ENCODE results near the gene GPC3.
A peak's percentile ranks its signal among the peaks of the same experiment; 100 is the strongest.
"Not testable (repeated sequence)": the region's sequence is repeated elsewhere in the genome, so short reads cannot be mapped to it uniquely, and the experiment has no call there.

The GPC3 gene

GRCh38 chrX:134000260-134001245, 15.2 kb upstream of the GPC3 start:
- no peak overlapping the region for H3K4me3 ChIP-seq (ENCODE audit: low read length)
- DNase-seq (ENCODE audit: low read depth, low spot score), result no peak

- no peak for DNase-seq (ENCODE audit: low read depth, low spot score)
- H3K4me3 ChIP-seq (ENCODE audit: low read length), result no peak overlapping the region
These were observed 13.8 kb upstream of the GPC3 start for GRCh38 chrX:133999031-133999705.

- no peak for DNase-seq (ENCODE audit: low read depth, low spot score)
- H3K4me3 ChIP-seq (ENCODE audit: low read length), result no peak overlapping the region
These were observed 10.4 kb upstream of the GPC3 start for GRCh38 chrX:133995759-133996158.

GRCh38 chrX:133994576-133994975, 9.2 kb upstream of the GPC3 start:
- no peak for DNase-seq (ENCODE audit: low read depth, low spot score)
- H3K4me3 ChIP-seq (ENCODE audit: low read length), result no peak overlapping the region

GRCh38 chrX:133992882-133993281, 7.5 kb upstream of the GPC3 start:
- H3K4me3 ChIP-seq (ENCODE audit: low read length), result no peak overlapping the region
- DNase-seq (ENCODE audit: low read depth, low spot score), result no peak

GRCh38 chrX:133991814-133992213, 6.4 kb upstream of the GPC3 start:
- H3K4me3 ChIP-seq (ENCODE audit: low read length), result no peak overlapping the region
- DNase-seq (ENCODE audit: low read depth, low spot score), result no peak

- DNase-seq (ENCODE audit: low read depth, low spot score); H3K4me3 ChIP-seq (ENCODE audit: low read length): not testable (repeated sequence)
These were observed 5.7 kb upstream of the GPC3 start for GRCh38 chrX:133991057-133991456.

GRCh38 chrX:133989993-133990392, 4.6 kb upstream of the GPC3 start:
- DNase-seq (ENCODE audit: low read depth, low spot score), result no peak

GRCh38 chrX:133989490-133989889, 4.1 kb upstream of the GPC3 start:
- no peak overlapping the region for H3K4me3 ChIP-seq (ENCODE audit: low read length)
- DNase-seq (ENCODE audit: low read depth, low spot score), result no peak

More at GRCh38 chrX:133989993-133990392, 4.6 kb upstream of the GPC3 start:
- H3K4me3 ChIP-seq (ENCODE audit: low read length), result no peak overlapping the region

- DNase-seq (ENCODE audit: low read depth, low spot score), result no peak
- no peak overlapping the region for H3K4me3 ChIP-seq (ENCODE audit: low read length)
These were observed 2.6 kb upstream of the GPC3 start for GRCh38 chrX:133988010-133988409.

- no peak for DNase-seq (ENCODE audit: low read depth, low spot score)
- H3K4me3 ChIP-seq (ENCODE audit: low read length), result no peak overlapping the region
These were observed 1.8 kb upstream of the GPC3 start for GRCh38 chrX:133987188-133987587.

GRCh38 chrX:133985967-133986683, 731 bp upstream of the GPC3 start:
- DNase-seq (ENCODE audit: low read depth, low spot score), result no peak
- H3K4me3 ChIP-seq (ENCODE audit: low read length), result peak overlapping the region; percentile 32

GRCh38 chrX:133984857-133985163, 584 bp downstream of the GPC3 start:
- DNase-seq (ENCODE audit: low read depth, low spot score), result no peak

GRCh38 chrX:133983974-133984845, 1.2 kb downstream of the GPC3 start:
- DNase-seq (ENCODE audit: low read depth, low spot score), result no peak
- no peak overlapping the region for H3K4me3 ChIP-seq (ENCODE audit: low read length)

More at GRCh38 chrX:133984857-133985163, 584 bp downstream of the GPC3 start:
- H3K4me3 ChIP-seq (ENCODE audit: low read length), result no peak overlapping the region

- no peak overlapping the region for H3K4me3 ChIP-seq (ENCODE audit: low read length)
- DNase-seq (ENCODE audit: low read depth, low spot score), result no peak
These were observed 2.0 kb downstream of the GPC3 start for GRCh38 chrX:133983256-133983973.

GRCh38 chrX:133981924-133982323, 3.5 kb downstream of the GPC3 start:
- H3K4me3 ChIP-seq (ENCODE audit: low read length), result no peak overlapping the region
- no peak for DNase-seq (ENCODE audit: low read depth, low spot score)

GRCh38 chrX:133980832-133981588, 4.4 kb downstream of the GPC3 start:
- no peak overlapping the region for H3K4me3 ChIP-seq (ENCODE audit: low read length)
- DNase-seq (ENCODE audit: low read depth, low spot score), result no peak

- DNase-seq (ENCODE audit: low read depth, low spot score), result no peak
- no peak overlapping the region for H3K4me3 ChIP-seq (ENCODE audit: low read length)
These were observed 5.0 kb downstream of the GPC3 start for GRCh38 chrX:133980406-133980805.
